ENCODE measurements around the gene OPHN1.
"Not testable (repeated sequence)": the region's sequence is repeated elsewhere in the genome, so short reads cannot be mapped to it uniquely, and the experiment has no call there.

The OPHN1 gene

DNA sequence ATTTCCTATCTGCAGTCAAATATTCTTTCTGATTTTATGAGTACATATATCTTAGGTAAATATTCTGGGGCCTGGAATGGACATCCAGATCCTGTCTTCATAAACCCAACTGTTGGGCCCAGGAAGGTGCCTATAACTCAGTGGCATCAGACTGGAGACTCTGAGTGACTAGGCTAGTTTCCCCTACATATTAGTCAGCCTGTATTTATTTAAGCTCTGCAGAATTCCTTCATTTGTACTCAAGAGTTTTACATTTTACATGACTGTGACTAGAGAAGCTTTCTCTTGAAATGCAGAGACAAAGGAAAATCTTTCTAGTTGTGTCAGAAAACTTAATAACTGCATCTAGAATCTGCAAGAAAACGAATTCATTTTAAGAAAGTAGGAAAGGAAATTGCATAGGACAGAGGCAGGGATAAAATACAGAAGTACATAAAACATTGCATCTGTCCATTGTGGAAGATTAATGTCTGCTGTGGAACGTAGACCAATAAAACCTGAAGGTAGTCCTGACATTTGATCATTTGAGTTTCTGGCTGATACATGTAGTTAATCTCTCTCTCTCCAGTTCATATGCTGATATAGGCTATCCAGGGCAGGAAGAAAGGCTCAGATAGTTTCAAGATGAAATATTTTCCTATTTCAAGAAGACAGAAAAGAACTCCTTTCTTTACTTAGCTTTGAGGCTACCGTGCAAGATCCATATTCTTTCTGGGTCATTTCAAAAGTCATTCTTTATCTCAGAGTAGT is 78.2 kb downstream of the OPHN1 start:
- DNase-seq: no peak

DNA sequence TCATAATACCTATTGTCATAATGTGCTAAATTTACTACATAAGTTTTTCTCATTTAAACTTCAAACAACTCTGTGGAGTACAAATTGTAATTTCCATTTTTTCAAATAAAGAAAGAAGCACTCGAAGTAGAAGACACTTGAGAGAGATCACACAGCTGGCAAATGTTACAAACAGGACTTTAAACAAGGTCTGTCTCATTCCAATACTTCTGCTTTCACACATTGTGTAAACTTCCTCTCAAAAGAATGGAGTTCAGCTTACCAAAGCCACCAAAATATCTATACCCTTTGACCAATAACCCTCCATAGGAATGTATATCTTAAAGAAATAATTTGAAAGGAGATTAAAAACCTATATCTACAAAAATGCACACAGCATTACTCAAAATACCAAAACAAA is 88.3 kb downstream of the OPHN1 start:
- DNase-seq: no peak

DNA sequence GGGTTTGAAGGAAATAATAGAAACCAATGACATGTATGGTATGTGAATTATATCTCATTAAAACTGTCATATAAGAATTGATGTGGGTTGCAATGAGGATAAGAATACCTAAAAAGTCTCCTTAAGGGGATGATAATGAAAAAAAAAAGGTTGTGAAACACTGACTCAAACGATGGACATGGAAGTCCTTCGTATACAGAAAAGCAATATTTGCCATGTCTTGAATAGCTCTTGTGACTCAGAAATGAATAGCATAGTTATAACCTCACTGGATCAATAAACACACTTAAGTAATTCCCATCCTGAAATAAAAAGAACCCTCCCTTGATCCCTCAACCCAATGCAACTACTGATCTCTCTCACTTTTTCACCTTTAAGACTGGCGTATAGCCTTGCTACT is 89.7 kb downstream of the OPHN1 start:
- DNase-seq: no peak

DNA sequence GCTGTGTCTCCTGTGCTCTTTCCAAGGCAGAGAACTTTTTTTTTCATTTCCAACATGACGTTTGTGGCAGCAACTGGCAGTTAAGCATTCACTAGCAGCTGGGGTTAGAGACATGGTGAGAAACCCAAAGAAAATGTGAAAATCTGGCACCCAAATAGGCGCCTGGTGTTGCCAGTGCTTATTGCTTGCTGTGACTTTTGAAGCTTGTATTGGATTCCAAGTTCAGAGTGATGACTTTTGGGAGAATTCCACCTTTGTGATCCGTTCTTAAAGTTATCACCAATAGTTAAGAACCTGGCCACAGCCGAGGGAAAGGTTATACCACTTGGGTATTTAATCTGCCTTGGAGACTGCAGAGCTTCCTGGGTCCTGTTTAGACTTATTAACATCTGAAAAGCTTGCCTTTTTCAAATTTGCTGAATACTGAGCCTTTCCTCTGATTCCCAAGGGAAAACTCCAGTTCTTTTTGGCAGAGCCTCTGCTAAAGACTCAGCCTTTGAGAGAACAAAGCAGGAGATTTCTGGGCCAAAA is 101.0 kb downstream of the OPHN1 start:
- DNase-seq: no peak

DNA sequence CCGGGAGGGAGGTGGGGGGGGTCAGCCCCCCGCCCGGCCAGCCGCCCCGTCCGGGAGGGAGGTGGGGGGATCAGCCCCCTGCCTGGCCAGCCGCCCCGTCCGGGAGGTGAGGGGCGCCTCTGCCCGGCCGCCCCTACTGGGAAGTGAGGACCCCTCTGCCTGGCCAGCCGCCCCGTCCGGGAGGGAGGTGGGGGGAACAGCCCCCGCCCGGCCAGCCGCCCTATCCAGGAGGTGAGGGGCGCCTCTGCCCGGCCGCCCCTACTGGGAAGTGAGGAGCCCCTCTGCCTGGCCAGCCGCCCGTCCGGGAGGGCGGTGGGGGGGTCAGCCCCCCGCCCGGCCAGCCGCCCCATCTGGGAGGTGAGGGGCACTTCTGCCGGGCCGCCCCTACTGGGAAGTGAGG is 106.5 kb downstream of the OPHN1 start:
- not testable (repeated sequence) for DNase-seq

DNA sequence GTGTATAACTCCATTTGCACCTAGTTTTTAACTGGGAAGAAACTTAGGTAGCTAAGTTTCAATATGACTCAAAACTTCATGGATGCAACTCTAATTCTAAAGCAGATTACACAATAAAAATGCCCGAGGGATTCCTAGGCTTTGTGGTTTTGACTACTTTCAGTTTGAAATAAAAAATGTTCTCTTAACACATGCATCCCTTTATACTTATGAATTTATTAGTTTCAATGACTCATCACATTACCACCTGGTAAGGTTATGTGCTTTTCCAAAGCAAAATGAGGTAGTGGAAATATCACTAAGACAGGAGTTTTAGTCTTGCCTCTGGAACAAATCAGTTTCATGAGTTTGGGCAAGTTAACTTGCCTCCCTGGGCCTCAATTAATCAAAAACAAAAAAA is 125.5 kb downstream of the OPHN1 start:
- no peak for DNase-seq

DNA sequence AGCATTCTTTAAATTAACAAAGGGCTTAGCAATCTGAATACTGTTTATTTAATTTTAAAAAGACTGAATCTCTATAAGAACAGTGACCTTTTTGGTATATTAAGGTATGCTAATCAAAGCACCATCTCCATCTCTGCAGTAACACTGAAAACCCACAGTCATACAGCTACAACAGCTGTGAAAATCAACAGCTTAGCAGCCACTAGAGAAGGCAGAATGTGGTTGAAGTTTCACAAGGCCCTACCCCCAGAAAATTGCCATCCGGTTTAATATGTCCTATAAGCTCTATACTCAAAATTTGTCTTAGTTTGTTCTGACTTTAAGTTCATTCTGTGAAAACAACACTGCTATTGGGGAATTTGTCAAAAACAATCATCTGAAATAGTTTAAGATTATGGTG is 128.7 kb downstream of the OPHN1 start:
- DNase-seq: no peak

DNA sequence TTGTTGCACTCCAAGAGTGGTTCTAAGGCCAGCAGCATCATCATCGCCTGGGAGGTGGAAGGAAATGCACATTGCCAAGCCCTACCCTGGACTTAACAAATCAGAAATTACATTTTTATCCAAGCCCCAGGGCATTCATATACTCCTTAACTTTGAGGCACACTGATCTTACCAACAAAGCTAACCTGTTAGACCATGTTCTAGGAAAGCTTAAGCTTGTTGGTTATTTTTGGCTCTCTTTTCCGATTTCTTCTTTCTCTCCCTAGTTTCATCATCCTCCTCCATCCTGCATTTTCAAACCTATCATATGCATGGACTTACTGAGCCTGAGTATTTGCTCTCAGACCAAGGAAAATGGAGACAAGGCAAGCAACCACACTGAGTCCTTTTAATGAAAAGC is 133.4 kb downstream of the OPHN1 start:
- DNase-seq: no peak

DNA sequence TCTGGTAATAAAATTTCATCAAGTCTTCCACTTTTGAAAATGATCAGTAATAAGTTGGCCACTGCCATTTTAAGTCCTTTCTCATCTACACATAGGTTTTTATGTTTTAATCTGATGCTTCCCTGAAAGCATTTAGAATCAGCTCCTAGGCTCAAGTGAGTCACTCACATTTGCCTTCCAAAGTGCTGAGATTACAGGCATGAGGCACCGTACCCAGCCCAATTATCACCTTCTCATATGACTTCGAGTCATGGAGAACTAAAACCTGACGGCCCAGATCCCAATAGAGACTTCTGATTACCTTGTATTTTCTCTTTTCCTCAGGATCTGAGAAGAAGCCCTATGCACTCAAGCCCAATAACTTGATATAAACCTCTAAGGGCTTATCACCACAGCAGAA is 140.8 kb downstream of the OPHN1 start:
- no peak for DNase-seq

DNA sequence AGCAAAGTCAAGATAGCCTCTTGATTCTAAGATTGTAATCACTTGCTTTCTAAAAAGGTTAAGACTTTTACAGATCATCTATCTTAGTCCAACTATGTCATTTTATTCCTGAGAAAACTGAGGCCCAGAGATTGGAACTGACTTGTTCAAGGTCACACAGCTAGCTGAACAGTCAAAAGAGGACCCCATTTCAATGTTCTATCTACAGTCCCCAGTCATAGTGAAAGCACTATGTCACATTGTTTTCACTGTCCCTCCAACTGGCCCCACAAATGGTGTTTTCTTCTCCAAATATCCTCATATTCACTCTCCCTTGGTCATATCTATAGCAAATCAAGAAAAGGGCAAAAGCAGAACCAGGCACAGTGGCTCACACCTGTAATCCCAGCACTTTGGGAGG is 145.2 kb downstream of the OPHN1 start:
- no peak for DNase-seq

DNA sequence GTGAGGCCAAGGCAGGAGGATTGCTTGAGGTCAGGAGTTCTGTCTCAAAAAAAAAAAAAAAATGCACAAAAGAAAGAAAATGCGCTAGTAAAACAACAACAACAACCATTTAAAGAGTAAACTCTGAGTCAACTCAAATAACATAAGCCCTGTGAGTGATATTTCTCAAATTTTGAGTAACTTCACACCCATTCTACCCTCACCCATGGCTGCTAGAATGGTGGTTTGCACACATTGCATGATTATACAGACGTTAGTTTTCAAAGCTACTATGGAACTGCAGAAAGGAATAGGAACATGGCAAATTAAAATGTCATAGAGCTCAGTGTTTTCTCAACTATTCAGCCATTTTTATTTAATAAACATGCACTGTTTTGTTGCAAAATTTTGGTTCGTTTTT is 145.9 kb downstream of the OPHN1 start:
- DNase-seq: no peak

DNA sequence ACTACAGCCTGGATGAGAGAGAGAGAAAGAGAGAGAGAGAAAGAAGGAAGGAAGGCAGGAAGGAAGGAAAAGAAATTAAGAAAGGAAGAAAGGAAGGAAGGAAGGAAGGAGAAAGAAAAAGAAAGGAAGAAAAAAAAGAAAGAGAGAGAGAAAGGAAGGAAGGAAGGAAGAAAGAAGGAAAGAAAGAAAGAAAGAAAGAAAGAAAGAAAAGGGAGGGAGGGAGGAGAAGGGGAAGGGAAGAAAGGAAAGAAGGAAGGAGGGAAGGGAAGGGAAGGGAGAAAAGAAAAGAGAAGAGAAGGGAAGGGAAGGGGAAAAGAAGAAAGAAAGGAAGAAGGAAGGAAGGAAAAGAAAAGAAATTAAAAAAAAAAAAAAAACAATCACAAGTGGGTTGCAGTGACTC is 146.3 kb downstream of the OPHN1 start:
- DNase-seq: no peak

DNA sequence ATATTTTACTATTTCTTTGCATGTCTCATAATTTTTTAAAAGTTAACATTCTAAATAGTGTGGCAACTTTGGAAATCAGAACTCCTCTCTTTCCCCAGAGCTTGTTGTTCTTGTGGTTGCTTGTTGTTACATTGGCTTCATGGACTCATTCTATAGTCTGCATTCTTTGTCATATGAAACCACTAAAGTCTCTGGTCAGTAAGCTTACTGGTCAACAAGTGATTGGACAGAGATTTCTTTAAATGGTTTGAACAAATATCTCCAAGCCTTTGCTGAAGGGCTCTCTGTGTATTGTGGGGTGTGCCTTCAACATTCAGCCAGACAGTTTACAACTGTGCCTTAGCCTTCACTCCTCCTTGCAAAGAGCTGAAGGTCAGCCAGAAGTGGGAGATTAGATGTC is 147.2 kb downstream of the OPHN1 start:
- no peak for DNase-seq

DNA sequence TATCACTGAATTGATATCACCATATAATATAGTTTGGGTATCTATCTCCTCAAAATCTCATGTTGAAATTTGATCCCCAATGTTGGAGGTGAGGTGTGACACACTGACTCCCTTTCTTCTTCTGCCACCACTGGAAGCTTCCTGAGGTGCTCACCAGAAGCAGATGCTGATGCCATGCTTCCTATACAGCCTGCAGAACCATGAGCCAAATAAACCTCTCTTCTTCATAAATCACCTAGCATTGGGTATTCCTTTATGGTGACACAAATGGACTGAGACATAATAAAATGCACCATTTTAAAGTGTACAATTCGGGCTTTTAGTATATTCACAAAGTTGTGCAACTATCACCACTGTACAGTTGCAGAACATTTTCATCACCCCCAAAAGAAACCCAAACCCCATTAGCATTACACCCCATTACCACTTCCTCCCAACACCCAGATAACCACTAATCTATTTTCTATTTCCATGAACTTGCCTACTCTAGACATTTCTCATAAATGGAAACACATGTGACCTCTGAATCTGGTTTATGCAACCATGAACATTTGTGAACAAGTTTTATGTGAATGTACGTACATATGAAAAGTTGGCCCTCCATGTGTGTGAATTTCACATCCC is 148.9 kb downstream of the OPHN1 start:
- no peak for DNase-seq

DNA sequence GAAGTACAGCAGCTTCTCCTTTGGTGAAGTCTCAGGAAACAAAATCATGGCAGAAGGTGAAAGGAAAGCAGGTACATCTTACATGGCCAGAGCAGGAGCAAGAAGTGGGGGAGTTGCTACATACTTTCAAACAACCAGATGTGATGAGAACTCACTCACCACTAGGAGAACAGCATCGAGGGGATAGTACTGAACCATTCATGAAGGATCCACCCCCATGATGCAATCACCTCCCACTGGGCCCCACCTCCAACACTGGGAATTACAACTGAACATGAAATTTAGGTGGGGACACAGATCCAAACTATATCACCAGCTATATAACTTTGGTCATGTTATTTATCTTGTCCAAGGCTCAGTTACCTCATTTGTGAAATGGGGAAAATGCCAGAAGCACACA is 159.4 kb downstream of the OPHN1 start:
- DNase-seq: no peak

DNA sequence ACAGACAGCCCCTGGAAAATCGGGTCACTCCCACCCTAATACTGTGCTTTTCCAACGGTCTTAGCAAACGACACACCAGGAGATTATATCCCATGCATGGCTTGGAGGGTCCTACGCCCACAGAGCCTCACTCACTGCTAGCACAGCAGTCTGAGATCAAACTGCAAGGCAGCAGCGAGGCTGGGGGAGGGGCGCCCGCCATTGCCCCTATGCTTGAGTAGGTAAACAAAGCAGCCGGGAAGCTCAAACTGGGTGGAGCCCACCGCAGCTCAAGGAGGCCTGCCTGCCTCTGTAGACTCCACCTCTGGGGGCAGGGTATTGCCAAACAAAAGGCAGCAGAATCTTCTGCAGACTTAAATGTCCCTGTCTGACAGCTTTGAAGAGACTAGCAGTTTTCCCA is 168.5 kb downstream of the OPHN1 start:
- not testable (repeated sequence) for DNase-seq

DNA sequence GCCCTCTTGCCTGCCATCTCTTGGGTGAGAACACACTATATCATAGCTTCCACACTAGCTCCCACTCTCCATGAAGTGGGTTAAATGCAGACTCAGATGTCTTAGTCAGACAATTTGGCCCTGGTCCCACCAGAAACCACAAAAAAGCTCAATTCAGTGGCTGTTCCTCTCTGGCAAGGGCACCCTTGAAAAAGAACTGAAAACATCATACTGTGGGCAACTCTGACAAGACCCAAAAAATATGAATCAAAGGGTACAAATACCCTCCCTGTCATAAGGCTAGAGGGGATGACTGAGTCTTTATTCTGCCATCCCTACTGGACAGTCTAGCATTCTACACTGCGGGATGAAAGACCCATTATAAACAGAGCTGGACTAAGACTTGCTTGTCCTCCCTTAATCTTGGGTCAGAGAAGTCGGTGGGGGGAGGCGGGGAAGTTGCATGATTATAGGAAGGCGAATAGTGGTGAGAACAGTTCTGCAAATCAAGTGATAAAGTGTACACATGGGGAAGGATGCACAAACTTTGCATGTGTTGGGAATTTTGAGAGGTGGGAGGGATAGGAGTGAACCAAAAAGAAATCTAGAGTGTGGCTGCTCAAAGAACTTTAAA is 172.1 kb downstream of the OPHN1 start:
- no peak for DNase-seq

DNA sequence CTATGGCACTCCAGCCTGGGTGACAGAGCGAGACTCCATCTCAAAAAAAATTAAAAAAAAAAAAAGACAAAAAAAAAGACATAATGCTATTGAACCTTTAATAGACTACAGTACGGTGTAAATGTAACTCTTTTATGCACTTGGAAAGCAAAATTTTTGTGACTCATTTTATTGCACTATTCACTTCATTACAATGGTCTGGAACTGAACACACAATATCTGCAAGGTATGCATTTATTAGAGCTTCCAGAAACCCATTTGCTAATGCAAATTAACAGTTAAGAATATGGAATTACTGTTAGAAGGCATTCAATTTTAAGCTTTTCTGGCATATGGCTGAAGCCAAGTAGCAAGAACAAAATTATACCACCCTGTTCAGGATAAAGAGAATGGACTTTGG is 176.3 kb downstream of the OPHN1 start:
- no peak for DNase-seq

DNA sequence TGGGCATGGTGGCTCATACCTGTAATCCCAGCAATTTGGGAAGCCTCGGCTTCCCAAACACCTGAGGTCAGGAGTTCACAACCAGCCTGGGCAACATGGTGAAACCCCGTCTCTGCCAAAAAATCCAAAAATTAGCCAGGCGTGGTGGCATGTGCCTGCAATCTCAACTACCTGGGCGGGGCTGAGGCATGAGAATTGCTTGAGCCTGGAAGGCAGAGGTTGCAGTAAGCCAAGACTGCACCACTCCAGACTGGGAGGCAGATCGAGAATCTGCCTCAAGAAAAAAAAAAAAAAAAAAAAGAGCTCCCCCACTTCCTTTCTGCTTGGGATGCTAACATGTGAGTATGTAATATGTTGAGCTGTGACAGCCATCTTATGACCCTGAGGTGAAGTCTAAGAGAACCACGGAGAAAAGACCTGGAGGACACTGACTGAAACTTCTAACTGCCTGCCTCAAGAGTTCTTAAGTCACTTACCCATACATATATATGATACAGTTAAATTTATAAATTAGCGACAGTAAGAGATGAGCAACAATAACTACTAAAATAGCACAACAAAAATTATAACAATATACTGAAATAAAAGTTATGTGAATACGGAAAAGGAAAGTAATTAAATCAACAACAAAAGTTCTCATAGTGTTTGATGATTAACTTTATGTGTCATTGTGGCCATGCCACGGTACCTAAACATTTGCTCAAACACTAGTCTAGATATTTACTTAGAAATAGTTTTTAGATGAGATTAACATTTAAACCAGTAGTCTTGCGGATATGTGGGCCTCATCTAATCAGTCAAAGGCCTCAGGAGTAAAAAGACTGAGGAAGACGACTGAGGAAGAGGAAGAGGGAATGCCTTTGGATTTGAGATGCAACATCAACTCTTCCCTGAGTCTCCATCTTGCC is 178.3 kb downstream of the OPHN1 start:
- DNase-seq: no peak

DNA sequence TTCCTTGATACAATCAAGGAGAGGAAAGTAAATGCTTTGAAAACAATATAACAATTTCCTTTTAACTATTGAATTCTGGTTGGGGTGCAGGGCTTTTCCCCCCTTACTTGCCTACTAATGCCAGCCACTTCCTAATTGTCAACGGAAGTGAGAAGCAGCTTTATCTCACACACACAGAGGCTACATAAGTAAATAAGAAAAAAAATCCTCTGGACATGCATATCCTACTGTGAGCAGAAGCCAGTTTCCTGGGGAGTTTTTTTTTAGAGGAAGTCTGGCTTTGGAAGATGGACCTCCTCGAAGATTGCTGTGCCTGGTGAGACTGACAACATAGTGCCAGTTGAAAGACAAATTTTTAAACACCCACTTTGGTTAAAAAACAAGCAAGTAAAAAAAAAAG is 180.6 kb downstream of the OPHN1 start:
- no peak for DNase-seq

DNA sequence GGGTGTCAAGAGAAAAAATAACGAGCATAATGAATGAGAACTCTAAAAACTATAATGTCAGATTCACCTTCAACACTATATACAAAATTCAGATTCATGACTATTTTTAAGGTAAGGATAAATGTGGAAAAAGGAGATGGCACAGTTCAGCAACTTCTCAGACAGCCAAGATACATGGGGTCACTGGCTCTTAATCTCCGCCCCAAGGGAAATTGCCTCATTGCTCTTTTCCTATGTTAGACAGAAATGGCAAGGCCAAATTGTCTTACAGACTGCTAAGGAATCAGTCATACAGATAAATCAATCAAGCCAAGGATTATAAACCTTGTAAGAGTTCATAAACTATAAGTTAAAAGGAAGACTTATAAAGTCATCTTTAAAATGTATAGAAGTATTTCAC is 183.4 kb downstream of the OPHN1 start:
- DNase-seq: no peak

DNA sequence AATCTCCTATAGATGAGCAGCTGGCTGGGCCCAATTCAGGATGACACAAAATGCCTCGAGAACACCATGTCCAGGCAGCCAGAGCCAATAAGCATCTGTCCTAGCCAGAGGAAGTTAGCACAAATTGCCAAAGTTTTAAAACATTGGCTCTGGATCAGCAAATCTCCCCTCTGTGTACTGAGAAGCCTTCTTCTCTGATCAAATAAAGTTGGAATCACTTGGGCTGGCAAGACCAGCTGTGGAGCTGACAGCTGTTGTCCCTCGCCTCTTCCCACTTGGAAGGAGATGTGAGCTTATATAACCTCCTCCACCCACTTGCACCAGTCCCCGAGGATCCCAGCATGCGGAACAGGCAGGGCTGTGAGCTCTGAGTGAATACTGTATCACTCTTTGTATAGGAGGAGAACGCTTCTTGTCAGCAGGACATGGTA is 183.9 kb downstream of the OPHN1 start:
- DNase-seq: no peak

DNA sequence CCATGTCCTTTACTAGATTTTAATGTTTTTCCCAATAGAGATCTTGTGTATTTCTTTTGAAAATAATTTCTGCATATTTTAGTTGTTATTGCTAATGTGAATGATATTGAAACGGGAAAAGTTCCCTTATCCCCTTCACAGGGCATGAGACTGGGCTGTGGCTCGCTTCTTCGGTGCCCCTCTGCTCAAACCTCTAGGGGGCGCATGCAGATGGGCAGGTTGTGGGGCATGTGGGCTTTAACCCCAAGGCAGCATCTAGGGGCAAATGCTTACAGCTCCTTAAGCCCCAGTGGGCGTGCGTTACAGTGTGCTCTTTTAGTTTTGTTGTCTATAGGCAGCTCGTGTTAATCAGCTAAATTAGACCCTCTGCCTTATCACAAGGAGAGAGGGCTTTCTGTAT is 194.7 kb downstream of the OPHN1 start:
- DNase-seq: no peak
